NCI-H1694 (cell line): ENCODE data around the gene MYOM1.

Experiments
- DNase-seq: peaks from one replicate; lab custom pipeline; 2025; lab: John Stamatoyannopoulos, UW

Gene MYOM1

GRCh38 chr18:3219631-3220335 is at the start of gene MYOM1:
Gene MYOM1, minus strand, starts transcription at chr18:3219968. Its CDS starts 4,745 bp downstream, at chr18:3215223.
- DNase-seq = no peak

GRCh38 chr18:3269241-3269913 is 49.6 kb upstream of the MYOM1 start:
- no peak for DNase-seq

DNA sequence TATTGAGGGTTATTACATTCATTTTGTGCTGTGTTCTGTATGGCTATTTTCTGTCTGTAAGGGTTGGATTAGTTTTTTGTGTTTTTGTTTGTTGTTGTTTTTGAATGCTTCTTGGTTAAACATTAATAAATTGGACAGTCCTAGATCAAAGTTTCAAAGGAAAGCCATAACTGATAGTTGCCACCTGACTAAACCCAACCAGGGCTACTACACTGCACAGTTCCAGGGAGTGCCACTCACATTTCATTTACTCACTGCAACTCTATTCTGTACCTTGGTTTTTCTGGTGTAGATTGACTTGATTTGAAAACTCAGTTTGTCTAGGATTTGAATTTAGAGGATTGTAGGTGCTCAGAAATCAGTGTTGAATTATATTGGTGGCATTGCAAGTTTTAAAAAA is 48.5 kb upstream of the MYOM1 start:
- no peak for DNase-seq

- no peak for DNase-seq
Measured at GRCh38 chr18:3266062-3266608, 46.4 kb upstream of the MYOM1 start.

- DNase-seq = no peak
Measured at GRCh38 chr18:3265564-3266033, 45.8 kb upstream of the MYOM1 start.

DNA sequence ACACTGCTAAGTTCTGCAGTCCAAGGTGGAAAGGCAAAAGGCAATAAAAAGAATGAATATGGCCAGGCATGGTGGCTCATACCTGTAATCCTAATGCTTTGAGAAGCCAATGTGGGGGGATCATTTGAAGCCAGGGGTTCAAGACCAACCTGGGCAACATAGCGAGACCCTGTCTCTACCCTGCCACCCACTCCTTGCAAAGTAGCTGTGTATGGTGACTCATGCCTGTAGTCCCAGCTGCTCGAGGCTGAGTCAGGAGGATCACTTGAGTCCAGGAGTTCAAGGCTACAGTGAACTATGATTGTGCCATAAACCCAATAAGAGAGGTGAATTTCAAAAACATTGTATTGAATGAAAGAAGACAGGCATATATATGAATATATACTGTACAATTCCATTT is 44.6 kb upstream of the MYOM1 start:
- DNase-seq = no peak

- DNase-seq = no peak
Measured at GRCh38 chr18:3263132-3263700, 43.4 kb upstream of the MYOM1 start.

GRCh38 chr18:3262234-3263131 is 42.7 kb upstream of the MYOM1 start:
- DNase-seq = no peak

DNA sequence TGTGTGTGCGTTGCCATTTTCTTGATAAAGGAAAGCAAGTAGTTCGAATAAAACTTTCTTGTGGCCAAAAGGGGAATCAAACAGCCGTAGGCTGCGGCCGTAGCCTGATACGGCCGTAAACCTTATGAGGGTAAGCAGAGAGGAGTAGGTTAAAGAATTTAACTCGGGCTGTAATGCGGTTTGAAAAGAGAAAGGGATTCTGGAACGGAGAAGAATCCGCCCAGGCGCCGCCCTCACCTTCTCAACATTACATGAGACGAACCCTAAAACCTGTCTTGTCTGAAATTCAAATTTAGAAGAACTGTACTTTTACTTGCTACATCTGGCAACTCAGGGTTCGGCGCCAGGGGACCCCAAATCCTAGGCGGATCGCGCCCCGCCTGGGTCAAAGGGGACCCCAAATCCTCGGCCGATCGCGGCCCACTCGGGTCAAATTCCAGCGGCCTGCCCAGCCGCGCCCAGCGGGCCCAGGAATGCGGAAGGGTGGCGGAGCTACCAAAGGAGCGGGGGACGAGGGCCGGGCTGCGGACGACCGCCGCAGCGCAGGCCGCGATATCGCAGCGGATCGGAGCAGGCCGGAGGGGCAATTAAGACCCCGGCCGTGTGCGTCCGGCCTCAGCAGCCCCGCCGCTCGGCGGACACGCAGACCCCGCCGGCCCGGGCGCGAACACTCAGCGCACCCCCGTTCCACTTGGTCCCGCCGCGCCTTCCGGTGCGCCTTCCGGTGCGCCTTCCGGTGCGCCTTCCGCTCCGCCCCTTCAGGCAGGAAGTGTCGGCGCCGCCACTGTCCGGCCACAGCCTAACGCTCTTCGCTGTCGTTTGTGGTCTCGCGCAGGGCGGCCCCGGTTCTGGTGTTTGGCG is 41.8 kb upstream of the MYOM1 start, which contains the start of gene MYL12B:
Gene MYL12B, plus strand, starts transcription at position 761 of the 861 bp plus-strand sequence. CDS start 10,766 bp downstream, outside the sequence.
- DNase-seq = peak; percentile 13

DNA sequence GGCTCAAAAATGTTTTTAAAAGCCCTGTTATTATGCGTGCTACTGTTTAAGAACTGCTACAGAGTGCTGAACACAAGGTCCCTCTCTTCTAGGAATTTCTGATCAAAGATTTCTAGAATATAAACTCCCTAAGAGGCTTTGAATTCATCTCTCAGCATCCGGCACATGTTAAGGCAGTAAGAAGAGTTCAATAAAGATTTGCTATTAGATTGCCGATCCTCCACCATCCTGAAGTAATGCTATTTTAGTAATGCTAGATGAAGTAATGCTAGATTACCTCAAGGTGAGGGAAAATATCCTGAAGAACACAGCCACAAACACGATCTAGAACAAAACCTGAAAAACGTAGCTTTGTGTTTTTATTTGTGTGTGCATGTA is 41.2 kb upstream of the MYOM1 start:
- DNase-seq = no peak

GRCh38 chr18:3257627-3258120 is 37.9 kb upstream of the MYOM1 start:
- DNase-seq = no peak

GRCh38 chr18:3256693-3257626 is 37.2 kb upstream of the MYOM1 start:
- no peak for DNase-seq

DNA sequence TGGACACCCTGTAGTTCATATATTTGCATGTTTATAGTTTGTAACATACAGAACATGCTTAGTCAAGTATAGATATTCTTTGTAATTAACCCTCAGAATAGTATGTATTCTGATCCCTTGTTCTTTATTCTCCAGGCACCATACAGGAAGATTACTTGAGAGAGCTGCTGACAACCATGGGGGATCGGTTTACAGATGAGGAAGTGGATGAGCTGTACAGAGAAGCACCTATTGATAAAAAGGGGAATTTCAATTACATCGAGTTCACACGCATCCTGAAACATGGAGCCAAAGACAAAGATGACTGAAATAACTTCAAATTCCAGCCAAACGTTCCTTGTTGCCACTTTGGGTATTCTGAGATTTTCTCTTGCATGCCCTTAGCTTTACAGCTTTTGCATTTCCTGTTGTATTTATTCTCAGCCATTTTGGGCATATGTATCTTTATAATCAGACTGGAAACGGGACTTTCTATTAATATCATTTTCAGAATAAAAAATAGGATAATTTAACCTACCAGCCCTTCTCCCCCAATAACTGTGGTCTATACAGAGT is 35.9 kb upstream of the MYOM1 start:
- no peak for DNase-seq

GRCh38 chr18:3254725-3255124 is 35.0 kb upstream of the MYOM1 start:
- DNase-seq = no peak

- no peak for DNase-seq
Measured at GRCh38 chr18:3252843-3253242, 33.1 kb upstream of the MYOM1 start.

GRCh38 chr18:3251963-3252277 is 32.2 kb upstream of the MYOM1 start:
- DNase-seq = no peak

DNA sequence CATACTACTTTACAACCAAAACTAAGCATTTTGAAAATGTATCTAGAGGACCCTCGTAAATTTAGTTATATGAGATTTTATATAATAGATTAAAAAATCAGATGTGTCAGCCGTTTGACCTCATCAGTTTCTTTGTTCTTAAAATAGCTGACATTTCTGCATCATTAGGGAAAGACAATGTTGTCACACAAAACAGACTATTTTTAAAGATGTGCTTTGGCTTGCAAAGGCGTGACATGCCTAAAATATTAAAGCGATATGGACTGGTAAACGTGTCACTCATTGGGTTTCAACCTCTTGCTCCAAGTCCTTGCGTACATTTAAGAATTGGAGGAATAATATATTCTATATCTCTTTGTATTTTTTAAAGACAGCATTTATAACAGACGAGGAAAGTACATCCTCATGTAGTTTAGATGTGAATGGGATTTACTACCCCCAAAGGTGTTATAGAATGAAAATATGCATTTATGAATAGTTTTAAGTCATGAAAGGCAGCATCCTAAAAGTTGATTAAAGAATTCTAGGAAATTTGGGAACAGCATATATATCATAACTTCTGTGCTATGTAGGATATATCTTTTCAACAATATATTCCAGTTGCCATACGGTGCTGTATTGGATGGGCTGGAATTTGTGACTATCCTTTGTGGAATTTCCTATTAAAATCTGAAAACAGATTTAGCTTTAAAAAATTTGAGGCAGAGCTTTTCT is 31.6 kb upstream of the MYOM1 start:
- DNase-seq = no peak

DNA sequence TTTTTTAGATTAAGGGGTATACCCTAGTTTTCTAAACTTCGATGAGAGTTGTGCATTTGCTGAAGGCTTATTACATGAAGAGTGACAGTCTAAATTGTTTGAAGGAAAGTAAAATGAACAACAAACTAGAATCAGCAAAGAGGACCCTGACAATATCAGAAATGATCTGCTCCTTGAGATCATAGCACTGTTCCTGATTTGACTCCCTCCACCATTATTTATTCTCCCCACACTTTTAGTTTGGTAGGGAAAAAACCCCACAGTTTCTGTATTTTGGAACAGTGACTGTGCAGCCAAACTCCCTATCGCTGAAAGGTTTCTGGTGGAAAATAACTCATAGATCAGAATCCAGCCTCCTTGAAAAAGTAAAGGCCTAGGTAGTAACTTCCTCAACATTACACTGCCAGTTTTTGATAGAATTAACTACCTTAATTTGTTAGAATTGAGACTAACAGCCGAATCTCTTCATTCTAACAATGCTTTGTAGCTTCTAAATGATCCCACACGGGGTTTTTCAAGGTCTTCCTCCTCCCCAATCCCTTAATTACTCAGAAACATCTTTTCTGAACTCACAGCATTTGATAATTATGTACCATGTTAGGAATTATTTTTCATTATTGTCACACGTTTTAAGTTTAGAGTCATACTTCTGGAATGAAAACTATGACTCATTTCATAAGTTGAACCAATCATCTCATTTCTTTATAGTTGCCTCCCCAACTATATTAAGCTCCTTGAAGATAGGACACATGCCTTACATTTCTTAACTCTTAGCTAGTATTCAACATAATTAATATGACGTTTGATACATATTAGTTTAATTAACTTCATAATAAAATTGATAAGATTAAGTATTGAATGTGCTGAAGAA is 30.7 kb upstream of the MYOM1 start:
- DNase-seq = no peak
